GM23248 (cell line): Measurements from ENCODE around the gene SFMBT2.

Experiments
- EZH2 ChIP-seq: fragments of 200-600 bp; sonication (generic); IDR thresholded peaks from 2 replicates; pipeline ENCODE4 v1.6.1; 2018; ENCODE audit warnings: antibody characterized with exemption, mild to moderate bottlenecking; ENCODE audit not compliant: insufficient read depth, poor library complexity, severe bottlenecking
- EZH2phosphoT487 ChIP-seq: fragments of 200-600 bp; sonication (generic); IDR thresholded peaks from 2 replicates; pipeline ENCODE4 v1.6.1; 2018; ENCODE audit warnings: antibody characterized with exemption, moderate library complexity, mild to moderate bottlenecking, low read depth; ENCODE audit not compliant: insufficient read depth

DNA sequence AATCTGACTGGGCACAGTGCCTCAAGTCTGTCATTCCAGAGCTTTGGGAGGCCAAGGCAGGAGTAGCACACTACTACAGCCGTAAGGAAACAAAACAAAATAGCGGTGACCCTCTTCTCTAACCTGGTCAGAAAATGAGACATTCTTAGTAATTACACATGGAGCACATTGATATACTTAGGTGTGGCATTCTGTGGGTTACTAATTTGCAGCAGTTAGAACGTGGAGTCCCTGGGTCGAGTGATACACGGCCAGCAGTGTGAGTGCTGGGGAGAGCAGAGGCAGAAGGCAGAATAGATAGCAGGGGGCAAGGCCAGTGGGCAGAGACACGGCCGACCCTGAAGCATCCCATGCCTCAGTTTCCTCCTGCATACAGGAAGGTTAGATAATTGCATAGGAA lies 28.9 kb upstream of the SFMBT2 start:
- TF ChIP-seq EZH2phosphoT487 (no peak), EZH2 (no peak)
